Non-pigmented ciliary epithelial cell (primary cell): ENCODE results near the gene HLF.

Experiments used
- DNase-seq: peaks from one replicate; pipeline ENCODE4 v3.0.0-alpha.2; 2010; ENCODE audit warnings: low read depth

Gene HLF

DNA sequence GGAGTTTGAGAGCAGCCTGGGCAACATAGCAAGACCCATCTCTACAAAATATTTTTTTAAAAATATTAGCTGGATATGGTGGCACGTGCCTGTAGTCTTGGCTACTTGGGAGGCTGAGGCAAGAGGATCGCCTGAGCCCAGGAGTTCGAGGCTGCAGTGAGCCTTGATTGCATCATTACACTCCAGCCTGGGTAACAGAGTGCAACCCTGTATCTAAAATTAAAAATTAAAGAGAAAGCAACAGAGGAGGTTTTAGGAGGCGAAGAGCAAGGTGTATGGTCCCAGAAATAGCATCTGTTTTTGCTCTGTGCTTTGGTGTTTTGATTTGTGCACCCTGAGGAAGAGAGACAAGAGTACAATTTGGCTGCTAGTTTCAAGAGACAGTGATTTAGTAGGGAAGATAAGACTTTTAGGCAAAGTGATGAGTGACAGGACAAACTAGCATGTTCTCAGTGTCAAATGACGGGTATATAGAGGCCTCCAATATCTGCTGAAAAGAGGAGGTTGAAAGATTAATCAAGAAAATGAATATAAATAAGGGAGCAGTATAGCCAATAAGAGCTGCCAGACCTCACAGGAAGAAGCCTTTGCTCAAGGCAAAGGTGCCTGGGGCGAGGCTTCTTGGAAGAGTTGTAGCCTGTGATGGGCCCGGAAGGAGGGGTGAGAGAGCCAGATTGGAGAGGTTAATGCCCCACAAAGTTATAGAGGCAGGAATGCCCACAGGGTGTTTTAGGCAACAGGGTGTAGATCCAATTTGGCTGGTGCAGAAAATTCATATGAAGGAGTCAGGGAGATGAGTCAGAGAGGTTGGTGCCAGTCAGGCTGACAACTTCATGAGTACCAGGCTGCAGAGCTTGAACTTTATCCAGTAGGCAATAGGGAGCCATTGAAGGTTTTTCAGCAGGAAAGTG lies 11.4 kb downstream of the HLF start:
- no peak for DNase-seq

DNA sequence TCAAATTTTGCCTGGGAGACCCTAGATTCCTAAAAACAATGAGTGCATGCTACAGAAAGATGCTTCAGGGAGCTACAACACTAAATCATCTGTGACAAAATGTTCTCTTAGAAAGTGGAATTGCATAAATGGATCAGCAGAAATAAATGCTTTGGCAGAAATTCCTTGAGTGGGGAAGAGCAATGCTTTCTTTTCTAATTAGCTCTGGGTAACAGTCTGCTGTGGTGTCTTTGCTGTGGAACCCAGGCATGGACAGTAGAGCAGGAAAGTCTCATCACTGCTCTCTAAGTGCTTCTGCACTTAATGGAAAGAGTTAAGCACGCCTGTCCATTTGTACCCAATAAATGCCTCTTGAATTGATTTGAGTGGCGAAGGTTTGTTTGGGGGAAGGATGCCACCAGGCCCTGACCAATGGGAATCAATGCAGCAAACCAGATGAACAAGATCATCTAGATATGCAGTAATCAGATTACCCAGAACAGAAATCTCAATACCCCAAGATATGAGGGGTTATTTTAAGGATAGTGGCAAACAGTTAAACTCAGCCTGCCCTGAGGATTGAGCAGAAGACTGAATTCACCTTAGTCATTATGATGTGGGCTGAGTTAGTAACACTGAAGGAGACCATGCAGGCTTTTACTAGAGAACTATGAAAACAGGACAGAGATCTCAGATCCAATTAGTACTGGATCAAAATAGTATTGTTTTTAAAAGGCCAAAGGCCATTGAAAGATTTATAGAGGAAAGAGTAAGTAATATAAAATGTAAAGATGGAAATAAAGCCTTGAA lies 13.6 kb downstream of the HLF start:
- no peak for DNase-seq

- no peak for DNase-seq
Measured at GRCh38 chr17:55279203-55279602, 14.4 kb downstream of the HLF start.

DNA sequence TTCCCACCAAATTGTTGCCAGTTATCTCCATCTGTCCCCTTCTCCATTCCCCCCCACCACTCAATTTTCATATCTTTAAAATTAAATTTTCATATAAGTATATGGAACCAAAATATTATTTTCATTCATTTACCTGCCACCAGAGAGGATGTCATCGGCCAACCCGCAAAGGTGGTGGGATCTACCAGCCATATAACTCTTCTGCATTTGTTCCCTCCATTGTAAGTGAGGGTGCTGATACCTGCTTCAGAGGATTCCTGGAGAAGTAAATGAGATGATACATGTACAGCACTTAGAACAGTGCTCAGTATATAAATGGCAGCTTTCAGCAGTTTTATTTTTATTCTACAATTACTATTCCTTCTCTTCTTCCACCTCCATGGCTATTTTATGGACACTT lies 15.0 kb downstream of the HLF start:
- DNase-seq, result no peak

DNA sequence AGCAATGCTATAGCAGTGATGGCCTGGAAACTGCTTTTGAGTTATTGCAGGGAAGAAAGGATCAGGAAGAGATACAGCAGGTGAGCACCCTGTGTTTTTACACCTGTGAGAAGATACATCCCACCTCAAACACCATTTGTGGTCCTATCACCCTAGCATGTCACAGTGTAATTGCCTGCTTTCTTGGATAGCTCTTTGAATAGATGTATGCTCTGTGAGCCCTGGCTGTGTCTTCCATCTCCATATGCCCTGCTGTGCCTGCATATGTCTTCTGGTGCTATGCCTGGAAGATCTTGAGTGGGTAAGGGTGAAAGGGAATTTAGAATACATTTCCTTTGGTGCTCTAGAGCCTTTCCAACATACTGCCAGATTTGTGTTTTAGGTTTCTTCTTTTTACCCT lies 15.5 kb downstream of the HLF start:
- no peak for DNase-seq

- no peak for DNase-seq
Measured at GRCh38 chr17:55281649-55282378, 17.1 kb downstream of the HLF start.

DNA sequence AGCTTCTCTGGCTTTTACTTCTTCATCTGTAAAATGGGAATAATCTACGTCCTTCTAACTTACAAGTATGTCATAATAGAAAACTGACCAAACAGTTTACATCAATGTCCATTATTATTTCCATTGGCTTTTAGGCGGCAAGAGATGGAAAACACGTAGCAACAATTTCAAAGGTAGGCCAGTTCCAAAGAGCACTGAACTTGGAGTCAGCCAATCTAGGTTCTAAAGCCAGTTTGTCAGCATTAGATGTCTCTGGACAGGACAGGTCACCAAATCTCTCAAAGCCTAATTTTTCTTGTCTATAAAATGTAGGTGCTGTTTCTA lies 17.6 kb downstream of the HLF start:
- DNase-seq, result no peak

GRCh38 chr17:55282741-55283140 lies 18.0 kb downstream of the HLF start:
- no peak for DNase-seq

GRCh38 chr17:55283256-55283965 lies 18.7 kb downstream of the HLF start:
- no peak for DNase-seq

- DNase-seq, result no peak
Measured at GRCh38 chr17:55284001-55284884, 19.5 kb downstream of the HLF start.

GRCh38 chr17:55284944-55285339 lies 20.2 kb downstream of the HLF start:
- no peak for DNase-seq

DNA sequence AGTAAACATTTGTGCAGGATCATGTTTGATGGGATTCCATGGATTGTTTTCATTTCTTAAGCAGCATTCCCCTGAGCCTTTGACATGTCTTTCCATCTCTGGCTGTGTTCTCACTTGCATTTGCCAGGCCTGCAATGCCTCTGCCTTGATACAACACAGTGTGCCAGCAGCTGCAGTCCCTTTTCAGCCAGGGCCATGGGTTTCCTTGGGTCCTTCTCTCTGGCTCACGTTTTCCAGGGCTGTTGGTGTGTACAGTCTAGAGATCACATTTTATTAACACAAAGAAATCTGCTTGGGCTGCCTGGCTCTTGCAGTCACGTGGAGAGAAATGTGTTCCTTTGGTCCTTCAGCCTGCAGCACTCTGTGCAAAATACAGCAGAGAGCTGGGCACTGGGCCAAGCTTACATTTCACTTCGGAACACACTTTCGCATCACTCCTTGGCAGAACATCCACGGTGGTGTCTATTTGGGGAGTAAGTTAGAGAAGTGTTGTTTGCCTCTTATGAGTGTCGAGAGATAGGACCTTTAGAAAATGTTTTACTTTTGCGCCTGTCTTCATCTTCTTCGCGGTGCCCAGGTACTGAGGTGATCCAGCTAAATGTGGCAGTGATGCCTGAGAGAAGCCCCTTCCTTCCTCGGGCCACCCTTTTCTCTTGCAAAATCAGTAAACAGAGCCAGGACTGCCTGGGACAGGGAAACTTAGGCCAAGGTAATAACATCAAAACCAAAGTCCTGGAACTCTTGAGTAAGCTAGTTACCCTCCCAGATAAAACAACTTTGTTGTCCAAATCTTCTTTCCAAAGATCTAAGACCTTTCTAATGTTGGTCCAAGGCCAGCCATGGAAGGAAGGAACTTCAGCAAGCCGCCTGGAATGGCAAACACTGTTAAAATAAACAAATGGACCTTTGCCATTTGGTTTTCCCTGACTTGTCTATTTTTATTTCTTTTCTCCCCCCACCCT lies 20.9 kb downstream of the HLF start:
- no peak for DNase-seq

- DNase-seq, result no peak
Measured at GRCh38 chr17:55286681-55287589, 22.2 kb downstream of the HLF start.

DNA sequence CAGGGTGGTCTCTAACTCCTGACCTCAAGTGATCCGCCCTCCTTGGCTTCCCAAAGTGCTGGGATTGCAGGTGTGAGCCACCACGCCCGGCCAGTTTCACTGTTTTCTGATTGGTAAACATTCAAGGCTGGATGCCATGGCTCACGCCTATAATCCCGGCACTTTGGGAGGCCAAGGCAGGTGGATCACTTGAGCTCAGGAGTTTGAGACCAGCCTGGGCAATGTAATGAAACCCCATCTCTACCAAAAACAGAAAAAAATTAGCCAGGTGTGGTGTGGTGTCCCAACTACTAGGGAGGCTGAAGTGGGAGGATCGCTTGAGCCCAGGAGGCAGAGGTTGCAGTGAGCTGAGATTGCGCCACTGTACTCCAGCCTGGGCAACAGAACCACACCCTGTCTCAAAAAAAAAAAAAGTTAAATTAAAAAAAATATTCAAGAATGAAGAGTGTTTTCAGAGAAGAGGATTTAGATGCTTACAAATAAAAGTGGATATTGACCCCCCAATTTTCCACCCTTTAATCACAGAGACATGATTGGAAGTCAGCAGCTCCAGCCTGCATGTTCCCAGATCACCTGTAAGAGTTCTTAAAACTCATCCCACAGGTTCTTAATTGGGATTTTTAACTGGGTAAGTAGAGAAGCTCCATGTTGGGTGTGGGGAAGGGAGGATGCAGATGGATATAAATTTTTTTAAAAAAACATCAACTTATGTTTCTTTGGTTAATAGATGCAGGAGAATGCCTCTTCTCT lies 23.8 kb downstream of the HLF start:
- no peak for DNase-seq

GRCh38 chr17:55289106-55289446 lies 24.3 kb downstream of the HLF start:
- DNase-seq, result no peak

DNA sequence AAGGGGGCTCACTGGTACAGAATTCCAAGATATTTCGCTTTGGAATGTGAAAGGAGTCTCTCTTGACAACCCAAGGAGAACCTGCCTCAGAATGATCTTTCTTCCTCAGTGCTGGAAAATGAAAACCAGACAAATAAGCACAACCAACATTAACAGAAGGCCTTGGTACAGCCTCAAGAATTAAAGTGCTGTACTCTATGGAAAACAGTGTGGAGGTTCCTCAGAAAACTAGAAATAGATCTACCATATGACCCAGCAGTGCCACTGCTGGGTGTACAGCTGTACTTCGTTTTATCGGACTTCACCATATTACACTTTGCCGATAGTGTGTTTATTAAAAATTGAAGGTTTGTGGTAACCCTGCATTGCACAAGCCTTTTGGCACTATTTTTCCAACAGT lies 25.2 kb downstream of the HLF start:
- no peak for DNase-seq

GRCh38 chr17:55290492-55291113 lies 25.8 kb downstream of the HLF start:
- DNase-seq, result no peak

GRCh38 chr17:55291114-55291507 lies 26.4 kb downstream of the HLF start:
- DNase-seq, result no peak
